GM18508 (cell line): ENCODE results near the gene E2F8.
"Not testable (repeated sequence)": the region's sequence is repeated elsewhere in the genome, so short reads cannot be mapped to it uniquely, and the experiment has no call there.

ENCODE experiments used
- ATAC-seq: cut with Tn5 transposase; IDR thresholded peaks from one replicate; pipeline ENCODE4 v1.9.1; 2021; ENCODE audit warnings: moderate number of reproducible peaks; ENCODE audit not compliant: insufficient read depth, unreplicated experiment

Gene E2F8, protein sequence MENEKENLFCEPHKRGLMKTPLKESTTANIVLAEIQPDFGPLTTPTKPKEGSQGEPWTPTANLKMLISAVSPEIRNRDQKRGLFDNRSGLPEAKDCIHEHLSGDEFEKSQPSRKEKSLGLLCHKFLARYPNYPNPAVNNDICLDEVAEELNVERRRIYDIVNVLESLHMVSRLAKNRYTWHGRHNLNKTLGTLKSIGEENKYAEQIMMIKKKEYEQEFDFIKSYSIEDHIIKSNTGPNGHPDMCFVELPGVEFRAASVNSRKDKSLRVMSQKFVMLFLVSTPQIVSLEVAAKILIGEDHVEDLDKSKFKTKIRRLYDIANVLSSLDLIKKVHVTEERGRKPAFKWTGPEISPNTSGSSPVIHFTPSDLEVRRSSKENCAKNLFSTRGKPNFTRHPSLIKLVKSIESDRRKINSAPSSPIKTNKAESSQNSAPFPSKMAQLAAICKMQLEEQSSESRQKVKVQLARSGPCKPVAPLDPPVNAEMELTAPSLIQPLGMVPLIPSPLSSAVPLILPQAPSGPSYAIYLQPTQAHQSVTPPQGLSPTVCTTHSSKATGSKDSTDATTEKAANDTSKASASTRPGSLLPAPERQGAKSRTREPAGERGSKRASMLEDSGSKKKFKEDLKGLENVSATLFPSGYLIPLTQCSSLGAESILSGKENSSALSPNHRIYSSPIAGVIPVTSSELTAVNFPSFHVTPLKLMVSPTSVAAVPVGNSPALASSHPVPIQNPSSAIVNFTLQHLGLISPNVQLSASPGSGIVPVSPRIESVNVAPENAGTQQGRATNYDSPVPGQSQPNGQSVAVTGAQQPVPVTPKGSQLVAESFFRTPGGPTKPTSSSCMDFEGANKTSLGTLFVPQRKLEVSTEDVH

GRCh38 chr11:19240420-19241259 lies at the start of gene E2F8:
TSS of gene E2F8 (minus strand) at chr11:19240945. CDS start at chr11:19240121, 824 bp downstream.
- peak; percentile 72 for ATAC-seq

DNA sequence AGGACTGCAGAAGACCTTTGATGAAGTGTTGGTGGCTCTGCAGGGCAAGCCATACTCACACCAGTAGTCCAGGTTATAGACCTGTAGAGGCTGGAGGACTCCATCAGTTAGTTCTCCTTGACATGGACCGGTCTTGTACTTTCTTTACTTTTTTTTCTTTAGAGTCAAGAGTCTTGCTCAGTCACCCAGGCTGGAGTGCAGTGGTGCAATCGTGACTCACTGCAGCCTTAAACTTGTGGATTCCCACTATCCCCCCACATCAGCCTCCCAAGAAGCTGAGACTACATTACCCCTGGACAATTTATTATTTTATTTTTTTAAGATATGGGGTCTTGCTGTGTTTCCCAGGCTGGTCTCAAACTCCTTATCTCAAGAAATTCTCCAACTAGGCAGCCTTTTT lies 49.6 kb upstream of the E2F8 start:
- ATAC-seq: no peak

DNA sequence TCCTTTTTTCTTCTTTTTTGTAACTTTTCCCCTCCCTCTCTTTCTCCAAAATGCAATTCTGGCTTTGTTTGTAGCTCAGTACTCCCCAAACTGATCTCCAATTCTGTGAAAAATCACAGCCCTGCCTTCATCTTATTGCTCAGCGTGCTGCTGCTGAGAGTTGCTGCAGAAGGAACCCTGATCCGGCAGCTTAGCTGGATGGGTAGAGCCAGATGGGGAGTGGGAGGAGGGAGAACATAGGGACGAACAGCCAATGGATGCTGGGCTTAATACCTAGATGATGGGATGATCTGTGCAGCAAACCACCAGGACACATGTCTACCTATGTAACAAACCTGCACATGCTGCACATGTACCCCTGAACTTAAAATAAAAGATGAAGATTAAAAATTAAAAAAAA lies 47.5 kb upstream of the E2F8 start:
- no peak for ATAC-seq

GRCh38 chr11:19286411-19286810 lies 45.7 kb upstream of the E2F8 start:
- ATAC-seq: no peak

DNA sequence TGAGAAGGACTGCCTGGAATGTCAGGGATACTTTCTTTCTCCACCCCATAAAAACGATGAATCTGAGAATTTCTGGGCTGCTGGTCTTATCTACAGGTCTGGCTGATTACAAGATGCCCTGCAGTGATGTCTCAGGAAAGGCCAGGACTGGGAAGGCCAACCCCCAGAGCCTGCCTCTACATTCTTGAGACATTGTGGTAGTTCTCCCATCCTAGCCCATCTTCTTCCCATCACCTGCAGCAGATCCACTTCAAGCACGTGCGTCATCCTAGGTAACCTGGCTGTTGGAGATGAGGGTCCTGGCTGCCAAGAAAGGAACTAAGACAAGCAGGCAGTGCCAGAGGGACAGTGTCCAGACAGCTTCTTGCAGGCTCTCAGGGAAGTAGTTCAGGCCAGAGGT lies 44.1 kb upstream of the E2F8 start:
- no peak for ATAC-seq

- no peak for ATAC-seq
These were observed 43.2 kb upstream of the E2F8 start for GRCh38 chr11:19283991-19284390.

- no peak for ATAC-seq
These were observed 40.8 kb upstream of the E2F8 start for GRCh38 chr11:19281555-19281954.

- ATAC-seq: no peak
These were observed 40.3 kb upstream of the E2F8 start for GRCh38 chr11:19281041-19281440.

- ATAC-seq: no peak
These were observed 38.7 kb upstream of the E2F8 start for GRCh38 chr11:19279451-19279850.

- ATAC-seq: no peak
These were observed 36.4 kb upstream of the E2F8 start for GRCh38 chr11:19276859-19277808.

GRCh38 chr11:19275496-19275895 lies 34.8 kb upstream of the E2F8 start:
- ATAC-seq: no peak

DNA sequence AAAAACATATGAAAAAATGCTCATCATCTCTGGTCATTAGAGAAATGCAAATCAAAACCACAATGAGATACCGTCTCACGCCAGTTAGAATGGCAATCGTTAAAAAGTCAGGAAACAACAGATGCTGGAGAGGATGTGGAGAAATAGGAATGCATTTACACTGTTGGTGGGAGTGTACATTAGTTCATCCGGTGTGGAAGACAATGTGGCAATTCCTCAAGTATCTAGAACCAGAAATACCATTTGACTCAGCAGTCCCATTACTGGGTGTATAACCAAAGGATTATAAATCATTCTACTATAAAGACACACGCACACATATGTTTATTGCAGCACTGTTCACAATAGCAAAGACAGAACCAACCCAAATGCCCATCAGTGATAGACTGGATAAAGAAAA lies 32.5 kb upstream of the E2F8 start:
- not testable (repeated sequence) for ATAC-seq

DNA sequence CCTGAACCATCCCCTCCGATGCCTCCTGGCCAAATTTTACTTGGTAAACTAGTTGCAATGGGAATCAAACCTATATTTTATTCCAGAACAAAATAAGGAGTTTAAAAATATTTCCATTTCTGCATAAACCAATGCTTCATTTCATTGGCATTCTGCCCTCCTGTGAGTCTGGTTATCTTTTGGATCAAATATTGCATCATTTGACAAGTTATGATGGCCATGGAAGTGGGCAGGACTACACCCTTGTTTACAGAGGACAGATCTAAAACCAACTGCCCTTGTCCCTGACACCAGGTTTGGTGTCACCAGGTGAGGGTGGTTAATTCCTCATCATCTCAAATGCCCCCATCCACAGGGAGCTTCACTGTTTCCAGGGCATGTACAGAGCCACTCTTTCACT lies 28.2 kb upstream of the E2F8 start:
- no peak for ATAC-seq

- ATAC-seq: no peak
These were observed 26.8 kb upstream of the E2F8 start for GRCh38 chr11:19267567-19267966.

DNA sequence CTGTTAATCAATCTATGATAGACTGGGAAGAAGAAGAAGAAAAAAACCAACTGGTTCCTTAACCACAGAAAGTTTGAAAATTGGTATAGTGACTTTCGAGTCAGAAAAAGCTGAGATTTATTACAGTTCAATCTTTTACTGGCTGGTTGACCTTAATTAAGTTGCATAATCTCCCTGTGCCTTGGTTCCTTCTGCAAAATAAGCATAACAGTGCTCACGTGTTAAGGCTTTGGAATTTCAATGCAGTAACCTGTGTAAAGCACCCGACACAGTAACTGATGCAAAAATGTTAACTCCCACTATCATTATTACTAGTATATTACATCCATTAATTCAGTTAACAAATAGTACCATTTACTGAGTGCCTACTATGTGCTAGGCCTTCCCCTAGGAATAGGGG lies 22.6 kb upstream of the E2F8 start:
- no peak for ATAC-seq

GRCh38 chr11:19259487-19260345 lies 19.0 kb upstream of the E2F8 start:
- no peak for ATAC-seq

GRCh38 chr11:19258641-19259230 lies 18.0 kb upstream of the E2F8 start:
- no peak for ATAC-seq

DNA sequence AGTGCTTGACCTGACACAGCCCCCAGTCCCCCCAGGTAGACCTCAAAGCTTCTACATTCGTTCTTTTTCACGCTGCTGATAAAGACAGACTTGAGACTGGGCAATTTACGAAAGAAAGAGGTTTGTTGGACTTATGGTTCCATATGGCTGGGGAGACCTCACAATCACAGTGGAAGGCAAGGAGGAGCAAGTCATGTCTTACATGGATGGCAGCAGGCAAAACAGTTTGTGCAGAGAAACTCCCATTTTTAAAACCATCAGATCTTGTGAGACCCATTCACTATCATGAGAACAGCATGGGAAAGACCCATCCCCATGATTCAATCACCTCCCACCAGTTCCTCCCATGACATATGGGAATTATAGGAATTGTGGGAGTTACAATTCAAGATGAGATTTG lies 13.7 kb upstream of the E2F8 start:
- not testable (repeated sequence) for ATAC-seq
